Upper lobe of left lung (tissue), 4 donors: ENCODE measurements around the gene PIK3C2G.

ENCODE experiments used
- EP300 ChIP-seq, 4 donors: sonication (generic); formaldehyde crosslinking; IDR thresholded peaks; one replicate each; pipeline ENCODE4 v1.5.1; 2017; ENCODE audit warnings: antibody characterized with exemption in 4 of 4, control low read depth in 2 of 4
- POLR2A ChIP-seq, 4 donors: fragments of 450-650 bp; IDR thresholded peaks; one replicate each; pipeline ENCODE4 v1.5.1; 2016 to 2017; ENCODE audit warnings: antibody characterized with exemption in 4 of 4, mild to moderate bottlenecking in 2 of 4
- POLR2AphosphoS5 ChIP-seq, 2 donors: sonication (generic); formaldehyde crosslinking; IDR thresholded peaks; one replicate each; pipeline ENCODE4 v1.5.1; 2017; ENCODE audit warnings: antibody characterized with exemption in 2 of 2
- TF ChIP-seq, protein P1 (sequence below), 6 experiments: fragments of 450-650 bp in 4 of 6; fragments of 200-600 bp in 2 of 6; sonication (generic) in 2 of 6; IDR thresholded peaks; one replicate each; pipeline ENCODE4 v1.5.1; 2016 to 2019; ENCODE audit warnings: antibody characterized with exemption in 6 of 6

DNA sequence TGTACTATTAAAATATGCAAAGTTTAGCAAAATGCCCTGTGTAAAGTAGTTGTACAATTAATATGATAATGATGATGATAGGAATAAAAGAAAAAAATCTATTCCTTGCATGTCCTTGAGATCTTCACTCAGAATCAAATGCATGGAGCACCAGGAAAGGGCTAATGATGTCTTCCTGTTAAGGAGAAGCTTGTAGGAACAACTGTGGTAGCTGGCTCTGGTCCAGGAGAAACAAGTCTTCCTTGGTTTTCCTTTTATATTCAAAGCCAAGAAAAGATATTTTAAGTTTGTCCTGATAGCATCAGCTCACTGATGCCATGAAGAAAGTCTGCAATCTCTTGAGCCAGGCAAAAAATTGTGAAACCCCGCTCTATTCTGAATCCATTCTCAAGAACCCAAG, 138.9 kb downstream of the PIK3C2G start:
- TF ChIP-seq EP300 (IDR thresholded peaks at IDR 0.05), result no peak
- TF ChIP-seq, protein P1, sequence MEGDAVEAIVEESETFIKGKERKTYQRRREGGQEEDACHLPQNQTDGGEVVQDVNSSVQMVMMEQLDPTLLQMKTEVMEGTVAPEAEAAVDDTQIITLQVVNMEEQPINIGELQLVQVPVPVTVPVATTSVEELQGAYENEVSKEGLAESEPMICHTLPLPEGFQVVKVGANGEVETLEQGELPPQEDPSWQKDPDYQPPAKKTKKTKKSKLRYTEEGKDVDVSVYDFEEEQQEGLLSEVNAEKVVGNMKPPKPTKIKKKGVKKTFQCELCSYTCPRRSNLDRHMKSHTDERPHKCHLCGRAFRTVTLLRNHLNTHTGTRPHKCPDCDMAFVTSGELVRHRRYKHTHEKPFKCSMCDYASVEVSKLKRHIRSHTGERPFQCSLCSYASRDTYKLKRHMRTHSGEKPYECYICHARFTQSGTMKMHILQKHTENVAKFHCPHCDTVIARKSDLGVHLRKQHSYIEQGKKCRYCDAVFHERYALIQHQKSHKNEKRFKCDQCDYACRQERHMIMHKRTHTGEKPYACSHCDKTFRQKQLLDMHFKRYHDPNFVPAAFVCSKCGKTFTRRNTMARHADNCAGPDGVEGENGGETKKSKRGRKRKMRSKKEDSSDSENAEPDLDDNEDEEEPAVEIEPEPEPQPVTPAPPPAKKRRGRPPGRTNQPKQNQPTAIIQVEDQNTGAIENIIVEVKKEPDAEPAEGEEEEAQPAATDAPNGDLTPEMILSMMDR (IDR thresholded peaks at IDR 0.05), result no peak
- no peak for TF ChIP-seq POLR2AphosphoS5 (IDR thresholded peaks at IDR 0.05)
- no peak for TF ChIP-seq POLR2A (IDR thresholded peaks at IDR 0.05)
